HCT116 (cell line): ENCODE measurements around the gene TMF1. TPM values are rescaled to one million over a fixed set of nuclear protein-coding genes. Genes with fewer than 3 reads are reported as not detected.

ENCODE experiments used
- ATAC-seq: fragments of 200-7000 bp; cut with Tn5 transposase; 2 replicates; pipeline ENCODE4 v1.9.1; 2020; ENCODE audit warnings: mild to moderate bottlenecking, moderate library complexity
- BruUV-seq: library from RNA; stranded (reverse); fragments of 400-500 nt; replicated peaks from 2 replicates; lab custom pipeline; 2021; lab: Mats Ljungman, UMichigan
- CTCF ChIA-PET: fragments of 300-600 bp; sonication (Branson Sonifier 250); formaldehyde crosslinking; loops from one replicate; lab custom pipeline; 2021; ENCODE audit warnings: antibody characterized with exemption; lab: Charles Lee
- POLR2A ChIA-PET: fragments of 300-600, 350-600 bp; sonication (Branson Sonifier 250); formaldehyde crosslinking; loops from one replicate; lab custom pipeline; 2021; ENCODE audit warnings: antibody characterized with exemption; lab: Charles Lee
- RAD21 ChIA-PET, 2 experiments: fragments of 300-600 bp; sonication (Branson Sonifier 250); formaldehyde crosslinking; loops; one replicate each; lab custom pipeline; 2023; ENCODE audit warnings: low total read pairs in 2 of 2; ENCODE audit not compliant: uncharacterized antibody in 2 of 2, unreplicated experiment in 2 of 2, low non-redundant PET in 1 of 2; lab: Charles Lee
- DNase-seq: peaks from one replicate; pipeline ENCODE4 v3.0.0-alpha.2; 2010; ENCODE audit warnings: low read depth, low spot score
- H2AFZ ChIP-seq: fragments of 200-600 bp; shearing (Covaris generic), sonication (generic); 2 replicates; pipeline ENCODE4 v1.6.1; 2017; ENCODE audit warnings: low read depth, mixed run types, mixed read lengths, antibody characterized with exemption, low read length; ENCODE audit not compliant: poor library complexity, severe bottlenecking
- H3K27ac ChIP-seq: 2 replicates; pipeline ENCODE4 v1.5.1; 2012; ENCODE audit warnings: low read depth, low read length
- H3K27me3 ChIP-seq: fragments of 200-600 bp; sonication (generic); 2 replicates; pipeline ENCODE4 v1.6.1; 2016; ENCODE audit warnings: mixed run types, low read length, mixed read lengths; ENCODE audit not compliant: insufficient read depth
- H3K36me3 ChIP-seq, 2 experiments: fragments of 200-500 bp in 1 of 2; fragments of 200-600 bp in 1 of 2; sonication (Bioruptor generic) in 1 of 2; sonication (generic) in 1 of 2; 2 replicates each; pipeline versions ENCODE4 v1.5.1 to v1.6.1; 2014 to 2016; ENCODE audit warnings: low read length in 2 of 2, inconsistent platforms in 1 of 2, mixed read lengths in 1 of 2, mixed run types in 1 of 2; ENCODE audit not compliant: insufficient read depth in 2 of 2, control insufficient read depth in 1 of 2
- H3K4me1 ChIP-seq, 2 experiments: fragments of 200-600 bp in 1 of 2; sonication (generic) in 1 of 2; 2 replicates each; pipeline versions ENCODE4 v1.5.1 to v1.6.1; 2012 to 2017; ENCODE audit warnings: low read length in 2 of 2, inconsistent platforms in 1 of 2, mild to moderate bottlenecking in 1 of 2, mixed read lengths in 1 of 2, mixed run types in 1 of 2, moderate library complexity in 1 of 2; ENCODE audit not compliant: insufficient read depth in 2 of 2, control insufficient read depth in 1 of 2
- H3K4me2 ChIP-seq: fragments of 200-600 bp; sonication (generic); 2 replicates; pipeline ENCODE4 v1.6.1; 2017; ENCODE audit warnings: mixed run types, low read length, mixed read lengths
- H3K4me3 ChIP-seq, 2 experiments: fragments of 200-600 bp in 1 of 2; sonication (generic) in 1 of 2; replicated peaks in 1 of 2; 2 replicates each; pipeline ENCODE4 v1.5.1; 2011 to 2016; ENCODE audit warnings: low read length in 2 of 2, control low read depth in 1 of 2, low read depth in 1 of 2, mild to moderate bottlenecking in 1 of 2, mixed read lengths in 1 of 2, mixed run types in 1 of 2
- H3K79me2 ChIP-seq: fragments of 200-600 bp; sonication (generic); 2 replicates; pipeline ENCODE4 v1.6.1; 2017; ENCODE audit warnings: mild to moderate bottlenecking, mixed run types, low read length, moderate library complexity, mixed read lengths; ENCODE audit not compliant: insufficient read depth
- H3K9ac ChIP-seq: fragments of 200-600 bp; sonication (generic); 2 replicates; pipeline ENCODE4 v1.6.1; 2016; ENCODE audit warnings: low read length, mixed read lengths
- H3K9me2 ChIP-seq: fragments of 200-600 bp; sonication (generic), shearing (Covaris generic); 2 replicates; pipeline ENCODE4 v1.6.1; 2017; ENCODE audit warnings: mixed run types, mild to moderate bottlenecking, moderate library complexity; ENCODE audit not compliant: insufficient read depth
- H3K9me3 ChIP-seq, 2 experiments: fragments of 200-500 bp in 1 of 2; fragments of 200-600 bp in 1 of 2; sonication (Bioruptor generic) in 1 of 2; sonication (generic) in 1 of 2; 2 replicates each; pipeline ENCODE4 v1.6.1; 2014 to 2017; ENCODE audit warnings: low read length in 2 of 2, mixed read lengths in 2 of 2, inconsistent platforms in 1 of 2, low read depth in 1 of 2, mild to moderate bottlenecking in 1 of 2, mixed run types in 1 of 2, moderate library complexity in 1 of 2; ENCODE audit not compliant: control insufficient read depth in 1 of 2, insufficient read depth in 1 of 2
- H4K20me1 ChIP-seq: fragments of 200-600 bp; sonication (generic), shearing (Covaris generic); 2 replicates; pipeline ENCODE4 v1.6.1; 2017; ENCODE audit warnings: mixed run types, mild to moderate bottlenecking, moderate library complexity; ENCODE audit not compliant: insufficient read depth
- ATF3 ChIP-seq: IDR thresholded peaks from 2 replicates; pipeline ENCODE4 v1.6.1; 2012
- CBX3 ChIP-seq: IDR thresholded peaks from 2 replicates; pipeline ENCODE4 v1.6.1; 2012; ENCODE audit warnings: low read depth
- CEBPB ChIP-seq: IDR thresholded peaks from 2 replicates; pipeline ENCODE4 v1.6.1; 2012; ENCODE audit warnings: low read depth
- CTCF ChIP-seq, 3 experiments: fragments of 200-600 bp in 1 of 3; sonication (generic) in 1 of 3; IDR thresholded peaks in 2 of 3; conservative IDR thresholded peaks in 1 of 3; 2 replicates each; pipeline ENCODE4 v1.5.1; 2012 to 2017; ENCODE audit warnings: low read depth in 2 of 3, low read length in 2 of 3, antibody characterized with exemption in 1 of 3, borderline replicate concordance in 1 of 3, control low read depth in 1 of 3, mild to moderate bottlenecking in 1 of 3, mixed read lengths in 1 of 3, mixed run types in 1 of 3, moderate library complexity in 1 of 3; ENCODE audit not compliant: insufficient read depth in 1 of 3
- EGR1 ChIP-seq: IDR thresholded peaks from 2 replicates; pipeline ENCODE4 v1.6.1; 2012; ENCODE audit warnings: low read depth
- ELF1 ChIP-seq: IDR thresholded peaks from 2 replicates; pipeline ENCODE4 v1.6.1; 2012; ENCODE audit warnings: low read depth, borderline replicate concordance
- EZH2 ChIP-seq: fragments of 200-600 bp; sonication (generic); IDR thresholded peaks from 2 replicates; pipeline ENCODE4 v1.6.1; 2017; ENCODE audit warnings: antibody characterized with exemption, mixed run types
- FOSL1 ChIP-seq: IDR thresholded peaks from 2 replicates; pipeline ENCODE4 v1.6.1; 2012; ENCODE audit warnings: low read depth
- MAX ChIP-seq: IDR thresholded peaks from 2 replicates; pipeline ENCODE4 v1.6.1; 2012
- RAD21 ChIP-seq: IDR thresholded peaks from 2 replicates; pipeline ENCODE4 v1.6.1; 2012; ENCODE audit warnings: low read depth, mild to moderate bottlenecking
- REST ChIP-seq: IDR thresholded peaks from 2 replicates; pipeline ENCODE4 v1.6.1; 2012; ENCODE audit warnings: low read depth
- SIN3A ChIP-seq: IDR thresholded peaks from 2 replicates; pipeline ENCODE4 v1.6.1; 2012; ENCODE audit warnings: low read depth
- SP1 ChIP-seq: IDR thresholded peaks from 2 replicates; pipeline ENCODE4 v1.6.1; 2012; ENCODE audit warnings: low read depth
- SRF ChIP-seq: IDR thresholded peaks from 2 replicates; pipeline ENCODE4 v1.6.1; 2012; ENCODE audit warnings: low read depth
- TCF7L2 ChIP-seq: IDR thresholded peaks from 2 replicates; pipeline ENCODE4 v1.7.0; 2011; ENCODE audit warnings: borderline replicate concordance, inconsistent platforms; ENCODE audit not compliant: insufficient read depth, insufficient read length; ENCODE audit errors: extremely low read depth
- ZBTB33 ChIP-seq: IDR thresholded peaks from 2 replicates; pipeline ENCODE4 v1.6.1; 2011; ENCODE audit warnings: mild to moderate bottlenecking, low read length, moderate library complexity; ENCODE audit not compliant: insufficient replicate concordance; ENCODE audit errors: extremely low read depth
- ZFX ChIP-seq: fragments of 450-650 bp; IDR thresholded peaks from 2 replicates; pipeline ENCODE4 v1.6.1; 2017
- ZNF274 ChIP-seq: fragments of 200-500 bp; sonication (Bioruptor generic); IDR thresholded peaks from 2 replicates; pipeline ENCODE4 v1.6.1; 2014; ENCODE audit warnings: mild to moderate bottlenecking, low read depth, low read length, inconsistent platforms
- intact Hi-C: fragments of 100-400 bp; cut with micrococcal nuclease; formaldehyde crosslinking; loops from 2 replicates; pipeline ENCODE4 v1.10.0; 2022
- total RNA-seq: library from RNA; stranded (reverse); gene quantifications from one replicate; pipeline ENCODE4 v1.2.1, GENCODE V29; 2021; ENCODE audit not compliant: unreplicated experiment

The TMF1 gene
- total RNA-seq, 1 experiment from 2014 or later, result 27.3 TPM

GRCh38 chr3:69013253-69014021 lies 38.7 kb downstream of the TMF1 start, which contains the start of gene EOGT:
TSS of gene EOGT (minus strand) at chr3:69013684. CDS start at chr3:69009846, 3,838 bp downstream.
- no TSS peak for BruUV-seq
- peaks cover 2 to 4% of the 10 kb centered on the region in 2 experiments; a peak in 1 of 4 replicates for H3K36me3 ChIP-seq
- peaks cover 4 to 18% of the 10 kb centered on the region in 2 experiments for H3K4me1 ChIP-seq
- H2AFZ ChIP-seq, result peak within 1 kb of the TSS; percentile 50
- ChIA-PET CTCF (interaction anchor here (0.8 to 1.7 kb wide), 4 partner anchors 9 to 426 kb away, joined by 3 to 5 read pairs (median 4); no protein-coding TSS in a partner anchor), RAD21 (no interaction called here), POLR2A (no interaction called here)
- peak within 1 kb of the TSS; percentile 73 for H3K4me2 ChIP-seq
- no peaks in the 10 kb centered on the region for H4K20me1 ChIP-seq
- DNase-seq (peak; percentile 61), ATAC-seq (peak; percentile 90)
- H3K9me2 ChIP-seq, result no peaks in the 10 kb centered on the region
- H3K4me3 ChIP-seq, result peak within 1 kb of the TSS; percentile 62 to 69
- H3K27me3 ChIP-seq, result no peaks in the 10 kb centered on the region
- peak within 1 kb of the TSS; percentile 78 for H3K9ac ChIP-seq
- peak within 1 kb of the TSS; percentile 90 for H3K27ac ChIP-seq
- no peaks in the 10 kb centered on the region for H3K9me3 ChIP-seq
- no peaks in the 10 kb centered on the region for H3K79me2 ChIP-seq
- intact Hi-C loops, result loop anchor here (2.0 to 5.0 kb wide), 2 partner anchors 39 to 67 kb away; partner anchors contain the start of genes TMF1 and UBA3
- TF ChIP-seq SP1 (no peak), SRF (no peak; the same call in 1 of the 2 replicates), EZH2 (no peak), ATF3 (no peak), ZFX (peak; percentile 85), MAX (peak; percentile 96), FOSL1 (no peak), ZNF274 (no peak), REST (no peak), ZBTB33 (peak; percentile 28), TCF7L2 (peak; percentile 34), CEBPB (no peak), ELF1 (no peak), EGR1 (peak; percentile 82), CTCF (IDR thresholded peaks at IDR 0.05 in 2 of 3, conservative IDR thresholded peaks at IDR 0.05 in 1 of 3; ENCODE audit: borderline replicate concordance in 1 of 3, insufficient read depth in 1 of 3, low read depth in 2 of 3, low read length in 2 of 3) (peak; percentile 33 to 71 (median 54); a peak in 5 of 6 replicates), SIN3A (0 out of 2 replicates have a peak, but pooled peaks have one; percentile 16), RAD21 (0 out of 2 replicates have a peak, but pooled peaks have one; percentile 21), CBX3 (peak; percentile 73)
